Jurkat, Clone E6-1 (cell line): ENCODE results near the gene APC. TPM values are rescaled to one million over a fixed set of nuclear protein-coding genes. Genes with fewer than 3 reads are reported as not detected.

Source experiments
- DNase-seq: peaks from one replicate; pipeline ENCODE4 v3.0.0-alpha.2; 2011; ENCODE audit warnings: low read depth, low spot score
- H3K4me3 ChIP-seq: 2 replicates; pipeline ENCODE4 v1.5.1; 2011; ENCODE audit warnings: mild to moderate bottlenecking, low read length, control low read depth, moderate library complexity
- polyA plus RNA-seq: library from polyadenylated mRNA; unstranded; fragments of >200 nt; gene quantifications from one replicate; pipeline ENCODE4 v1.2.1, GENCODE V29; 2012; ENCODE audit warnings: missing spikeins; ENCODE audit not compliant: insufficient read length, insufficient read depth

APC gene
- 10.8 TPM for polyA plus RNA-seq

DNA sequence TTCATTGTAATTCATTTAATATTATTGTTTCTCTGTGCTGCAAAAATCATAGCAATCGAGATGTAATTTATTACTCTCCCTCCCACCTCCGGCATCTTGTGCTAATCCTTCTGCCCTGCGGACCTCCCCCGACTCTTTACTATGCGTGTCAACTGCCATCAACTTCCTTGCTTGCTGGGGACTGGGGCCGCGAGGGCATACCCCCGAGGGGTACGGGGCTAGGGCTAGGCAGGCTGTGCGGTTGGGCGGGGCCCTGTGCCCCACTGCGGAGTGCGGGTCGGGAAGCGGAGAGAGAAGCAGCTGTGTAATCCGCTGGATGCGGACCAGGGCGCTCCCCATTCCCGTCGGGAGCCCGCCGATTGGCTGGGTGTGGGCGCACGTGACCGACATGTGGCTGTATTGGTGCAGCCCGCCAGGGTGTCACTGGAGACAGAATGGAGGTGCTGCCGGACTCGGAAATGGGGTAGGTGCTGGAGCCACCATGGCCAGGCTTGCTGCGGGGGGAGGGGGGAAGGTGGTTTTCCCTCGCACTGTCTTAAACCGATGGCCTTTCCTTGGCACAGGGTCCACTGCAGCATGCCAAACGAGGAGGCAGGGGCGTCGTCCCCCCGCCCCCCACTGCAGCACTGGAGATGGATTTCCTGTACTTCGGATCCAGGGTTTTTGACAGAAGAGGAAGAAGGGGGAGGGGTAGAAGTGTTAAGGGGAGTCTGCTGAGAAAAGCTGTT, at the start of gene APC:
APC (plus strand) TSS at position 423 of the 728 bp plus-strand sequence. CDS start 17,006 bp downstream, outside the sequence.
- H3K4me3 ChIP-seq = no peak within 1 kb of the TSS
- DNase-seq = no peak

DNA sequence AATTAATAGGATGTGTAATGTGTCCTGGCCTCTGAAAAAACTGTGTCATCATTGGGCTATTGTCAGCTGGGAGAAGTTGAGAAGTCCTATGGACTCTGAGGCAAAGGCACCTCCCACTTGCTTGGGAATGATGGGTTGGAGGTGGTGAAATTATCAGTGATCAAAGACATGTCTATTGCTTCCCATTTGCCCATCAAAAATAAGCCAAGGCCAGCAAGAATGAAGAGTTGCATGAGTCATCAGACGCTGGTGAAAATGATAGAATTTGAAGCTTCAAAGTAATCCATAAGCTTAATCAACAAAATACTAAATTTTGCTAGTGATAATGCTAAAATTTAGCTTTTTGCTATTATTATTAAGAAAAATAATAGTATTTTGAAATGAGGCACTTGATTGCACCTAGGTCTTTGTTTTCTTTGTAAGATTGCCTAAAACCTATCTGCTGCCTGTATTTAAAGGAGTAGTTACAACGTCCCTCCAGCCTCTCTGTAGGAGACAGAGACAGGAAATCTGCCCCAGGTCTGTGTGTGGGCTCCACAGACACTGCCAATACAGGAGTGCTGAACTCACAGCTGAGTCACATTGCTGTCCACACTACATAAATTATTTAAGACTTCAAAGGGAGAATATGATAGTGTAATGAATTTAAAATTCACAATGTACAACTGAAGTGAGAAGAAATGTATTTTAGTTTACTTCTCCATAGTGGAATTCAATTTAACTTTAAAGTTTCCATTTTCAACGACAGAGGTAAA, 48.4 kb upstream of the APC start:
- DNase-seq = no peak
- H3K4me3 ChIP-seq = no peak overlapping the region

DNA sequence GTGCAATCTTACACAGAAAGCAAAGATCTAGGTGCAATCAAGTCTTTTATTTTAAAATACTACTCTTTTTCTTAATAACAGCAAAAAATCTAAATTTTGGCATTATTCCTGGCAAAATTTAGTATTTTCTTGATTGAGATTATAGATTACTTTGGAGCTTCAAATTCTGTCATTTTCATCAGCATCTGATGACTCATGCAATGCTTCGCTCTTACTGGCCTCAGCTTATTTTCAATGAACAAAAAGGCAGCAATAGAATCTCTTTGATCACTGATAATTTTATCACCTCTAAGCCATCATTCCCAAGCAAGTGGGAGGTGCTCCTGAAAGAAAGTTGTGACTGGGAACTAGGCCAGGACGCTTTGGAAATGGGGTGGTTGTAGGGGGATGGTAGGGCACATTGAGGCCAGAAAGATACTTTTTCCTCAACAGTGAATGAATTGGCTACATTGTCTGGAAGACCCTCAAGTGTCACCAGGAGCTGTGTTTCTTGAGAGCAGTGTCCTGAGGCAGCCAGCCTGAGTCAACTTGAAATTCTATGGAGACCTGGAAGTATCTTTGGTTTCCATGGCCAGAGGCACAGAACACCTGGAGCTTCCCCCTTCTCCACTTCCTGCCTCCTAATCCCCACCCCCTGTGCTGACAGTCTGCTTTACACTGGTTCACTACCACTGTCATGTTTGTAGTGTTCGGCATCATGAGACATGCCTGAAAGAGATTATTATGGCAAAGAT, 46.9 kb upstream of the APC start:
- H3K4me3 ChIP-seq = no peak overlapping the region
- no peak for DNase-seq

DNA sequence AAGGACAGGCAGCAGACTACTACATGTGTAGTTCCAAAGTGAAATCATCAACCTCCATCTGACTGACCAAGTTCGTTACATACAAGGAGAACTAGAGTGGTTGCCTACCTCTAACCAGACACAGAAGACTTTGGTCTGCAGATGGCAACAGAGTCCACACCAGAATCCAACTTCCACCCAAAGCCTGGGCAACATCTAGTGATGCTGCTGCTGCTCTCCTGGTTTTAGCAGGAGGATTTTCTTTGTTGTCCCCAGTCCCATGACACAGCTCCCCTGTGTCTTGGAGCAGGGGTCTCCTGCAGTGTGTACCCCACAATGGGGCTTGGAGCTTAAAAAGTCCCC, 46.4 kb upstream of the APC start:
- DNase-seq = no peak
- no peak overlapping the region for H3K4me3 ChIP-seq

DNA sequence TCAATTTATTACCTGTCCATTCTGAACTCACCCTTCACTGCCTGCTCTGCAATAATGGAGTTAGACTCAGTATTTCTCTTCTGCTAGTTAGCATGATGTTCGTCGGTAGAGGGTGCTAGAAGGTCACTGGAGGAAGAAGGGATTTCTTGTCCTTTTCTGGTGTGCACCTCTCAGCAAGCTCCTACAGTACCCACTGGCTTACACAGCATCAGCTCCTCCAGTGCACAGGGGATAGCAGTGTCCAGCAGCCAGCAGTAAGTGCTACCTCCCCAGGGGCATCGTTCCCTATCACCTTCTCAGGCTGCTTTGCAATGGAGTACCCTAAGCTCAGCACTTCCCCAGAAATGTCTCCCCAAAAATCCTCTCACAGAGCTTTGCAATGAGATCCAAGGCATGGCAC, 45.9 kb upstream of the APC start:
- H3K4me3 ChIP-seq = no peak overlapping the region
- DNase-seq = peak; percentile 69

DNA sequence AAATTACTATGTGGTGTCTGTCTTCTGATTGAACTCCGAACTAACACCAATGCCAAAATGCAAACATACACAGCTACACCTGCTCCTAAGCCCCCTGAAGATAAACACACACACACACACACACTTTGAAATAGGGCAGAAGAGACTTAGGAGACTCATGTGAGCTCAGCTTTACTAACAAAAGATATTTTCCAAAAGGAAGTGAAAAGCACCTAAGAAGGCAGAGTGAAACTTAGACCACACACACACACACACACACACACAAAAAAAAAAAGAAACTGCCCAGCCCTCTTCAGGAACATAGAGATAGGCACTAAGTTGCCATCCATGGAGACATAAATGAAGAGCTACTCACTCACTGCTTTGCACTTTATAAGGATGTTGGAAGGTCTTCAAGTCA, 45.2 kb upstream of the APC start:
- no peak overlapping the region for H3K4me3 ChIP-seq
- no peak for DNase-seq

DNA sequence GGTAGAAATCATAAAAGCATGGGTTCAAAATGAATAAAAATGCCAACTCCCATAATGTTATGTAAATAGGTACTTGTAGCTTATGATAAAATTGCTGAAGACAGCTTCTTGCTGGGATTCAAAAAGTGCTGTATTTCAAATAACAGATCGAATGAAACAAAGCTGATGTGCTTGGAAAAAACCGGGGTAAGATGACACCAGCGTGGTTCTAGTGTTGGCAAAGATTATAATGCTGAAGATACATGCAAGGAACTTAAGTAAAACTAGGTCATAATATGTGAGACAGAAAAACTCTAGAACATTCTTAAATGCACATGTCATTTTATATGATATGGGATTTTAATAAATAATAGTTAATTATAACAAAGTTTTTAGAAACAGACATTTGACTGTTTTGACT, 44.4 kb upstream of the APC start:
- DNase-seq = no peak
- H3K4me3 ChIP-seq = no peak overlapping the region

DNA sequence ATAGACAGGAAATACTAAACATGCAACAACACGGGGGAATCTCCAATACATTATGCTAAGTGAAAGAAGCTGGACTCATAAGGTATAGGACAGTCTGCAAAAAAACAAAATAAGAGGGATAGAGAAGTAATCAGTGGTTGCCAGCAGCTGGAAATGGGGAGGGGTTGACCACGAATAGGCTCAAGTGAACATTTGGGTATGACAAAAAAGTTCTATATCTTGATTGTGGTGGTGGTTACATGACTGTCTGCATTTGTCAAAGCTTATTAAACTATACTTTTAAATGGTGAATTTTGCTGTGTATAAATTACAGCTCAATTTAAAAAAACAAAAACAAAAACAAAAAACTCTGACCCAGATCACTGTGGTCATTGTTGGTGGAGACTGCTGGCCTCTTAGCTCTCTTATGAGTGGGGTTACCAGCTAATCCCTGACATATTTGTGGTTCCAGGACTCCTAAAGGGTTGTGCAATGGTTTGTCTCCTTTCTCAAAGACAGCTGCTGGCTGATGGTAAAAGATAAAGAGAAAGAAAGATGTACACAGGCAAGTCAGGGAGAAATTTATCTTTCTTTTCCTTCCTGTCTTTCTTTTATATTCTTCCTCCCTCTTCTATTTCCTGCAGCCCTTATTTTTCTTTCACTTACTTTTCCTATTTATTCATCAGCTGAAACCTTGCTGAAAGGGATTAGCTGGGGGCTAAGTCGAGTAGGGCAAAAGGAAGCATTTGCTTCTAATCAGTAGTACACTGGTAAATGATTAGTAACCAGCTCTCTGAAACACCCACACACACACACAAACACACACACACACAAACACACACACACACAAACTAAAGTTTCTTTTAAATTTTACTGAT, 42.6 kb upstream of the APC start:
- DNase-seq = no peak
- H3K4me3 ChIP-seq = no peak overlapping the region

DNA sequence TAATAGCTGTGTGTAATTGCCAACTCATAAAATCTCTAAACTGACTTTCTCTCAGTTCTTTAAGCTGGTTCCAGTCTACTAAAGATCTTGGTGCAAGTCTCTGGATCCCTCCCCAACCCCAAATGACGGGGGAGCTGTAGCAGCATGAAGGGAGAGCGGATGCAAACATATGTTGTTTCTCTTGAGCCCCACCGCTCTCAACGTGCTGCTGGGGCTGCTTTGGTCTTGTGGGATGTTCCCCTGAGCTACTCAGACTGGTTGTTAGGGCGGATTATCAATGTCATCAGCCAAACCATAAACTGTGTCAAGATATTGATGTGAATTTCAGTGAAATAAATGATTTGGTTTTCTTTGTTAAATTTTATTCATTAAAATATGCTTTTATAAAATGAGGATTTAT, 40.9 kb upstream of the APC start:
- DNase-seq = no peak
- no peak overlapping the region for H3K4me3 ChIP-seq

DNA sequence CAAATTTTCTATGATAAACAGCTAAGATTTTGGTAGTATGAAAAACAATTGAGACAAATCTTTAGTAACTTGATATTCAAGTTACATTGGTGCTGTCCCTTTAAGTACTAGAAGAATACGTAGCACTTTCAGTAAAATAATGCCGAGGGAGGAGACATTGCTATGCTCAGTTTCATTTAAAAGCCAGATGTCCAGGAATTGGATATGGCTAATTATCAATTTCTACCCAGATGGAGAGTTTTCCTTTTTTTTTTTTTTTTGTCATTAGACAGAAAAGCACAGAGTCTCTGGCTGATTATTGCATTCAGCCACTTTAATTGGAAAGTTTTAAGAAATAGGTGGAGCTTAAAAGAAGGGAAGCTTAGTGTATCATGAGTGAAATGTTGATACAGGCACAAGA, 40.4 kb upstream of the APC start:
- no peak overlapping the region for H3K4me3 ChIP-seq
- no peak for DNase-seq

DNA sequence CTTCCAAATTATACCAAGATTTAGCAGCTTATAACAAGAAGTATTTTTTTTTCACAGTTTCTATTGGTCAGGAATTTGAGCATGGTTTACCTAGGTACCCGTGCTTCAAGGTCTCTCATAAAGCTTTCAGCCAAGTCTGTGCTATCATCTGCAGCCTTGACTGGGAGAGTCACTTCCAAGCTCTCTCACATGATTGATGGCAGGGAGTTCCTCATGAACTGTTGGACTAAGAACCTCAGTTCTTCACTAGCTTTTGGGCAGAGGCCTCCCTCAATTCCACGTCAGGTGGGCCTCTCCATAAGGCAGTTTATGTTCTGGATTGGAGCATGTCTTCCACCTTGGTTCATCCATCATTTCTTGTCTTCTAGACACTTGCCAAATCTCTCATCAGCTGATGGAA, 39.9 kb upstream of the APC start:
- no peak for DNase-seq
- H3K4me3 ChIP-seq = no peak overlapping the region

DNA sequence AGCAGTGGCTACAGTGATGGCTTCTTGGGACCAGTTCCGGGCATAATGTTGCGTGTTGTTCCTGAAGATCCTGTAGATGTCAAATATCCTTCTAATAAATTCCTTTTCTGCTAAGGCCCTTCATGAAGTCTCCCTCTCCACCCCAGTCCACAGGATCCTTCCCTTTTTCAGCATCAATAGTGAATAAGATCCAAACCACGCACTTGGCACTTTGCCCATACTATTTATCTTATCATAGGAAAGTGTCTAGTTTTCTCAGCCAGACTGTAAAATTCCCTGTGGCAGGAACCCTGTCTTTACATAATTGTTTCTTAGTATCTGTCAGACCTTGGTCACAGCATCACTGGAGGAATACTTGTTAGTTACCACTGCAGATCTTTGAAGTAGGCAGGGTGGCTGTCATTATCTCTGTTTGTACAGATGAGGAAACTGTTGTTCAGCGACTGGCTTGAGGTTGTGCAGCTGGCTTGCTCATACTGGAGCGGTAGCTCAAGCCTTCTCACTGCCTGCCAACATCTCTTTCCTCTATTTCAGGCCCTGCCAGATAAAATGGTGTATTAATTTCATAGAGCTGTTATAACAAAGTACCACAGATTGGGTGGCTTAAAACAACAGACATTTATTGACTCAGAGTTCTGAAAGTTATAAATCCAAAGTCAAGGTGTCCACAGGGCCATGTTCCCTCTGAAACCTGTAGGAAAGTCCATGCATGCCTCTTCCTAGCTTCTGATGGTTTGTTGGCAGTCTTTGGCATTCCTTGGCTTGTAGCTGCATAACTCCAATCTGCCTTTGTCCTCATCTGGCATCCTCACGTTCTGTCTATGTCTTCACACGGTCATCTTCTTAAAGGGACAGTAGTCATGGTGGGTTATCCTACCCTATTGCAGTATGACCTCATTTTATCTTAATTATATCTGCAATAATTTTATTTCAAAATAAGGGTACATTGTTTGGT, 33.5 kb upstream of the APC start:
- no peak overlapping the region for H3K4me3 ChIP-seq
- DNase-seq = peak; percentile 87

DNA sequence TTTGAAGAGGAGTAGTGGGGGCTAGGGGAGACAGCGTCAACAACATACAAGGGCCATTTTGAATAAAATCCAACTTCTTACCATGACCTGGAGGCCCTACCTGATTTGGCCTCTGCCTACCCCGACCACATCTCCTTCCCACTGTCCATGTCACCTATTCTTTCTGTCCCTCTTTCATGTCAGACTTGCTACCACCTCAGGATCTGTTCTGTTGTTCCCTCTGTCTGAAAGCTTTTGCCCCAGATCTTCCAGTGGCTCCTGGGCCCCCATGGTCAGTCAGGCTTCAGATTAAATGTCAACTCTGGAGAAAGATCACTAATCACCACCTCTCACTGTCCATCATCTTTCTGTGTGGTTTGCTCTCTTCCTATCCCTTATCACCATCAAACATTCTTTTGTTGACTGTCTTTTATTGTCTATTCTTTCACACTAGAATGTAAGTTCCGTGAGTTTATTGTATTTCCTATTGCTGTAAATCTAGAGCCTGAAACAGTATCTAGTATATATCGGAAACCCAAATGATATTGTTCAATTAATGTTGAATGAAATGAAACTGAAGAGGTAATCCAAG, 31.2 kb upstream of the APC start:
- no peak for DNase-seq
- no peak overlapping the region for H3K4me3 ChIP-seq

DNA sequence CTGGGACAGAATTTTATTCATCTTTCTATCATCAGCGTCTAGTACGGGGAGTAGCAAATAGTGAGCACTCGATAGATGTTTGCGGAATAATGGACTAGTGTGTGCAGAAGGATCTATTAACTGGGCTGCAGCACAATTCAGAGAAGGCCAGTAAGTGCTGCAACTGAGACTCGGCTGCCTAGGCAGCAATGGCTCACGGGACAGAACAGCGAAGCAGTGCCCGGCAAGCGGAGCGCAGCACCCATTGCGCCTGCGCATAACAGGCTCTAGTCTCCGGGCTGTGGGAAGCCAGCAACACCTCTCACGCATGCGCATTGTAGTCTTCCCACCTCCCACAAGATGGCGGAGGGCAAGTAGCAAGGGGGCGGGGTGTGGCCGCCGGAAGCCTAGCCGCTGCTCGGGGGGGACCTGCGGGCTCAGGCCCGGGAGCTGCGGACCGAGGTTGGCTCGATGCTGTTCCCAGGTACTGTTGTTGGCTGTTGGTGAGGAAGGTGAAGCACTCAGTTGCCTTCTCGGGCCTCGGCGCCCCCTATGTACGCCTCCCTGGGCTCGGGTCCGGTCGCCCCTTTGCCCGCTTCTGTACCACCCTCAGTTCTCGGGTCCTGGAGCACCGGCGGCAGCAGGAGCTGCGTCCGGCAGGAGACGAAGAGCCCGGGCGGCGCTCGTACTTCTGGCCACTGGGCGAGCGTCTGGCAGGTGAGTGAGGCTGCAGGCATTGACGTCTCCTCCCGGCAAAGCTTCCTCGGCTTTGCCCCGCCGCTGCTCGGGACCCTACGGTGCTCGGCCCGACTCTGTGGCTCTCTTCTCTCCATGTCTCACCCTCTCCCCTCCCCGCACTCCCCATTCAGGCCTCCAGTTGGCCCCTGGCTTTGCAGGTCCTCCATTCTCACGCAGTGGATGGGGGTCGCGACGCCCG, 30.2 kb upstream of the APC start:
- H3K4me3 ChIP-seq = peak overlapping the region; percentile 87
- DNase-seq = peak; percentile 98

DNA sequence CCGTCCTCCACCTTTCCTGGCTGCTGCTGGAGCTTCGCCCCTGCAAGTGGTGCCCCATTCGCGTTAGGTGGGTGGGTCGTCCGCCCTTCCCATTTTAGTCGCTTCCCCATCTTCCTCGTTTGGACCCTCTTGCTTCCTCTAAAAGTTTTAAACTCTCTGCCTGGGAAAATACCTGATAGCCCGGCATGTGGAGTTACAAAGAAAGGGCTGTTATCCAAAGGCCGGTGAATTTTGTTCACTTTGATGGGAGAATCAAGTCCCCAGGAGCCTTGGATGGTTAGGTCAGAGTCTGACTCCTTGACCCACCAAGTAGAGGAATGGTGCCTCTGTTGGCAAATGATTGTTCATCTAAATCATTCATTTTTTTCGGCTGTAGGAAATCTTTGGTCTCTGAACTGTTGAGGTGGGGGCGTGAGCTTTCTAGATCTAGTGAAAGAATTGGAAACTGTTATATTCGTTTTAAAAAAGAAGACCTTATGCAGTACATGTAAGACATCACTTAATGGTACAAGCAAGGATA, 29.5 kb upstream of the APC start:
- DNase-seq = no peak
- H3K4me3 ChIP-seq = peak overlapping the region; percentile 87

DNA sequence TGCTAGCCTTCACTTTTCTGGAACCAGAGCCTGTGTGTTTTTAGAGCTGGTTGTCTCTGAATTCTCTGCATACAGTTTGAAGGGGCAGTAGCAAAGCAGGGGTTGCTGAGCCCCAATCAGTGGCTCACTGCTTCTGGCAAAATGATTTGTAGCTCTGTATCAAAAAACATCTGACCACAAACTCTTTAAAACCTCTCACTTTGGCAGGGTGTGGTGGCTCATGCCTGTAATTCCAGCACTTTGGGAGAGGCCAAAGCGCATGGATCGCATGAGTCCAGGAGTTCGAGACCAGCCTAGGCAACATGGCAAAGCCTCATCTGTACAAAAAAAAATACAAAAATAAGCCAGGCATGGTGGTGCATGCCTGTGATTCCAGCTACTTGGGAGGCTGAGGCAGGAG, 28.3 kb upstream of the APC start:
- H3K4me3 ChIP-seq = no peak overlapping the region
- no peak for DNase-seq

DNA sequence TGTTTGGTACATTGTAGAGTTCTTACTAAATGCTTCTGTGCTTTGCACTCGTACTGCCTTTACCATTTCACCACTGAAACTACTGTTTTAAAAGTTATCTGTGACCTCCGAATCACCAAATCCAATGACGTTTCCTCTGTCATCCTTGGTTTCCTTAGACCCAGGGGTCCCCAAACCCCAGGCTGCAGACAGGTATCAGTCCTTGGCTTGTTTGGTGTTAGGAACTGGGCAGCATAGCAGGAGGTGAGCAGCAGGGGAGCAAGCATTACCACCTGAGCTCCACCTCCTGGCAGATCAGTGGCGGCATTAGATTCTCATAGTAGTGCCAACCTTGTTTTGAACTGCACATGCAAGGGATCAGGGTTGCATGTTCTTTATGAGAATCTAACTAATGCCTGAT, 26.8 kb upstream of the APC start:
- DNase-seq = no peak
- no peak overlapping the region for H3K4me3 ChIP-seq
